DND-41 (cell line): Measurements from ENCODE around the gene STARD10.

Source experiments
- CTCF ChIP-seq: IDR thresholded peaks from 2 replicates; pipeline ENCODE4 v1.5.1; 2012; ENCODE audit warnings: borderline replicate concordance, low read length, moderate library complexity, mild to moderate bottlenecking; ENCODE audit not compliant: poor library complexity, severe bottlenecking; ENCODE audit errors: extremely low read depth
- EZH2 ChIP-seq: IDR thresholded peaks from 3 replicates; pipeline ENCODE4 v1.6.1; 2012; ENCODE audit warnings: borderline replicate concordance, low read depth, mild to moderate bottlenecking, moderate library complexity, low read length, inconsistent platforms; ENCODE audit not compliant: severe bottlenecking

- TF ChIP-seq CTCF (no peak), EZH2 (no peak)
Measured at GRCh38 chr11:72720047-72720446, 73.8 kb downstream of the STARD10 start.
